GM03348 (cell line): Measurements from ENCODE around the gene GNPNAT1.
"Not testable (repeated sequence)": the region's sequence is repeated elsewhere in the genome, so short reads cannot be mapped to it uniquely, and the experiment has no call there.

Source experiments
- DNase-seq: peaks from one replicate; pipeline ENCODE4 v3.0.0; 2012; ENCODE audit warnings: low spot score

Gene GNPNAT1

DNA sequence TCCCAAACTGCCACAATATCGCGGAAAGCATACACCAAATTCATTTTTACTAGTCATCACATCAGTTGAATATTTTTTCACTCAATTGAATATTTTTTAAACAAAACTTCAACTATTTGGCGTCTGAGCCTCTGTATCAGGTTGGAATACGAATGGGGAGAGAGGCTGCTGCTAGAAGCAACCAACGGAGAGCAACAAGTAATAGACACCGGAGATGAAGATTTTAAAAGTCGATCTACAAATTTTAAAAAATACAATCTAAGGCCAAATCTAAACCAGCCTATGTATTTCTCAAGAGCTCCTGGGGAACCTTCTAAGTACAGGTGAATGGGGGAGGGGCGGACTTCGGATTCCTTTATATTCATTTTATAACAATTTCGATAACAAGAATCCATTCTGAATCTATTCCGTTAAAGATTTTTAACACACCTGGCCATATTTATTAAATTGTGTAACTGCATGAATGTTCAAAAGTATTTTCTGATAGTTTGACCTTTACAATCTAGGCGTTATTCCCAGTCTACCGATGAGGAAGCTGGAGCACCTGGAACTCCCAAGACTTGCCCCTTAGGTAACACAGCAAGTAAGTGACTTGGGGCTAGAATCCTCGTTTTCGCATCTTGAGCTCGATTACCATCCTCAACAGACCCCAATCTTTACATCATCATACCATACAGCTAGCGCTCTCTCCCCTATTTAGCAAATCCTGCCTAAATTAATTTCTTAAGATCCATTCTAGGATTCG lies 1.2 kb downstream of the GNPNAT1 start:
- DNase-seq: no peak

DNA sequence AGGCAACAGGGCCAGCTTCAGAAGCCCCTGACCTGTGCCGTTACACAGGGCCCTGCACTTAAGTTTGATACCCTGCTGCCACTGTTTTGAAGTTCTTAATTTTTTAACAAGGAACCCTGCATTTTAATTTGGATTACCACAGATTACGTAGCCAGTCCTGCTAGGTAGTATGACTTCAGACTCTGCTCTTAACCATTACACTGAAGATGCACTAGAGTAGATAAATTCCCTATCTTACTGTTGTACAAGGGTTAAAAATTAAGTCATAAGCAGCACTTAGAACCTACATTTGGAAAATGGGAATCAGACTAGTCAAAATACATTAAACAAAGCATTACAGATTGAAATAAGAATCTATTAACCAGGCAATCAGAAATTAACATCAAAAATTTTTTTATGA lies 2.3 kb downstream of the GNPNAT1 start:
- DNase-seq: no peak

DNA sequence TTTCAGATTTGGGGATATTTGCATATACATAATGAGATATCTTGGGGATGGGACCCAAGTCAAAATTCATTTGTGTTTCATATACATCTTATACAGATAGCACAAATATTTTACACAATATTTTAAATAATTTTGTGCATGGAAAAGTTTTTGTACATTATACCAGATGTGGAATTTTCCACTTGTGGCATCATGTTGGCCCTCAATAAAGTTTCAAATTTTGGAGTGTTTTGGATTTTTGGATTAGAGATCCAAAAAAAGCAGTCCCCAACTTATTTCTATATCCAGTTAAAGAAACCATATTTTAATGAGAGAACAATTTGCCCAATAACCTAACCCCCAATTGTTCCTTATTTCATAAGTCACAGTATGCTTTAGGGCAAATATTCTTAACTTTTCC lies 4.5 kb downstream of the GNPNAT1 start:
- DNase-seq: no peak

DNA sequence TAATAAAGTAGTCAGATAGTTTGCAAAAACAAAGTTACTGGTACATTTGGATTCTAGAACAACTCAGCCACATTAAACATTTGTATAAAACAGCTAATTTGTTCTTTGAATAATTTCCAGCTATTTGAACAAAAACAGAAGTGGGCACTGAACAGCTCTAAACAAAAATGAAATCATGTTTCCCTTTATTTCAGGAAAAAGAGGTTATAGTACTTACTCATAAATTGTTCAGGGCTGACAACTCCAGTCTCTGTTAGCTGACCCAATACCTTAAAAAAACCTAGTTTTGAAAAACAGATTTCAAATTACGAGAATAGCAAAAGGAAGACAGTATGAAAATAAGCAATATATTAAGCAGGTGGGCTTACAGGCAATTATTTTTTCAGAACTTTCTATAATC lies 8.2 kb downstream of the GNPNAT1 start:
- DNase-seq: no peak

DNA sequence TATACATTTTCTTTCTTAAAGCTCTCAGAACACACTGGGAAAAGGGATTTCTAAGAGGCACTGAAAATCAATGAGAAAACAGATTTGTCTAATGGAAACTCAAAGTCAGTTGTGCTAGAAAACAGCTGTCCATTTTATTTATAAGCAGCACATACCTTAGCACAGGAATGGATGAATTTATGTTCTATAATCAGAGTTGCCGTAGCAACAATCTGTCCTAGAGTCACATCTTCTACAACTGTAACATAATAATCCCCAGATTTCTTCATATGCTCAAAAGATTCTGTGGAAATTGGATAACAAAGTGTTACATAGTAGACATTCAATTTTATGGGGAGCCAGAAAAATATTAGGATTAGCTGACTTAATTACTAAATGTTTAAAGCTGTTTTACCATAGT lies 9.8 kb downstream of the GNPNAT1 start:
- no peak for DNase-seq

DNA sequence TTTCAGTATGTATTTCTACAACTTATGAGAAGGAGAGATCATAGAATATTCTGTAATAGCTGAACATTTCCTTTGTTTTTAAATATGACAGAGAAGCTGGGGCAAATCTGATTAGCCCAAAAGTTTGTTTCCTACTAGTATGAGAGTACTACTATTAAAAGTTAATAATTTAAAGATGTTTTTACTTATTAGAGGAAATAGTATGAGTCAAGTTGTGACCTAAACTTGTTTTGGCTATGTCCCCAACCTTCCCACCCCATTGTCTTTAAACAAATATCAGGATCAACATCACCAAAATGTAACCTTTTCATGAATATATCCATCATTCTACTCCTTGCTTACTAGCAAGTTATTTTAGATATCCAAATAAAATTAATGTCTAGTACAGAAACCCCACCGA lies 10.5 kb downstream of the GNPNAT1 start:
- DNase-seq: no peak

DNA sequence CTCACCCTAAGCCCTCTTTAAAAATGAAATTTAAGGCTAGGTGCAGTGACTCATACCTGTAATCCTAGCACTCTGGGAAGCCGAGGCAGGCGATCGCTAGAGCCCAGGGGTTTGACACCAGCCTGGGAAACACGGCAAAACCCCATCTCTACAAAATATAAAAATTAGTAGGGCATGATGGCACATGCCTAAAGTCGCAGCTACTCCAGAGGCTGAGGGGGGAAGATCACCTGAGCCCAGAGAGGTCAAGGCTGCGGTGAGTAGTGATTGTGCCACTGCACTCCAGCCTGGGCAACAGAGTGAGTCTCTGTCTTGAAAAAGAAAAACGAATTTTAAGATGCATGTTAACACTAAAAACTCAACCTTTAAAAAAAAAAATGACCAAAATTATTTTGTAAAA lies 12.7 kb downstream of the GNPNAT1 start:
- no peak for DNase-seq

DNA sequence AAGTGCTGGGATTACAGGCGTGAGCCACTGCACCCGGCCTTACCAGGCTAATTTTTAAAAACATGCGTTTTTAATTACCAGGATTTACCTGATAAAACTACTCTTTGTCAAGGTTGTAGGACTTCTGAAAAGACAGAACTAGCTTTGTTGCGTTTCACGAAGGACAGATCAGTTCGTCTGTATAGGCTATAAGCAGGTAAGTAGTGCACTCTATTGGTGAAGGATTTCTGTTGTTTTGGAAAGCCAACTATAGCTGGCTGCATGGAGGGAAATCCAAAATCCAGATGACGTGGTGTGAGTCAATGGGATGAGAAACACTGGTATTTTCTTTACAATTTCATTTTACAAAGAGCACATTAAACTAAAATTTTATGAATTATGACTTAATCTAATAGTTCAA lies 14.6 kb downstream of the GNPNAT1 start:
- no peak for DNase-seq

DNA sequence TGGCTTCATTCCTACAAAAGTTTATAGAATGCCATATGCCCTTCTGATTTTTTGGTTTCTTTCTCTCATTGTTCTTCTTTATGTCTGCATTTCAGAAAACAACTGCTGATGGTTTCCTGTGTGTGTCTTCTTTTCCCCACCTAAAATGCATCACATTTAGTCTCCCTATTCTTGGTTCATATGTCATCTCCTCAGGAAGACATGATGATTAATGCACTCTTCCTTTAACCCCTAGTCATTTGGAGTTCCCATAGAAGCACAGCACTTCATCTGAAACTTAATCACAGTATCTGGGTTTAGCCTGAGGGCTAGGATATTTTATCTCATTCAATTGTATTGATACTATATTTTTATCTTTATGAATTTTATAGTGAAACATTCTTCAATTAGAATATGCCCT lies 21.5 kb downstream of the GNPNAT1 start:
- DNase-seq: no peak

DNA sequence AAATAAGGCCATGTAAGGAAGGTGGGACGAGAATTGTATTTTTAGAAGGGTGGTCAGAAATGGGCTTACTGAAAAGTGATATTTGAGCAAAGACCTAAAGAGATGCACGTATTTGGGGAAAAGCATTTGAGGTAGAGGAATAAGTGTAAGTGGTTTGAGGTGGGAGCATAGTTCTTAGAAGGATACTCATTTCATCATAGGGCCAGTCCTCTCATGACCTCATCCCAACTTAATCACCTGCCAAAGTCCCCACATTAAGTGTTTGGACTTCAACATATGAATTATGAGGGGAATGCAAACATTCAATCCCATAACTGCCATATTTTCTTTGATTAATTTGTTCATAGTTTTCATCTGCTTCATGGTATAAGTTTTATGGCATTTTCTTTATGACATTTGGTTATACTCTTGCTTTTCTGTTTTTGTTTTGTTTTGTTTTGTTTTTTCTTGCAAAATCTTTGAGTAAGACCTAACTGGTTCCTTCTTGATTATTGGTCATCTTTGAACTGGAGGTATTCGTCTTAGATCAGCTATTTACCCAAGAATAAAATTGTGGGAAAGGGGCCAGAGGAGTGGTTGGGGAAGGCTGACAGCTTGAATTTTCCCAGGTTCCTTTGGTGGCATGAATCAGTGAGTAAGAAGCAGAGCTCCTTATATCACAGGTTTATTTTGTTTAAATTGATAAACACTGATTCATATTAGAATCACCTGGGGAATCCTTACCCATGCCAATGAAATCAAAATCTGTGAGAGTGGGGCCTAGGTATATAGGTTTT lies 24.2 kb downstream of the GNPNAT1 start:
- no peak for DNase-seq

DNA sequence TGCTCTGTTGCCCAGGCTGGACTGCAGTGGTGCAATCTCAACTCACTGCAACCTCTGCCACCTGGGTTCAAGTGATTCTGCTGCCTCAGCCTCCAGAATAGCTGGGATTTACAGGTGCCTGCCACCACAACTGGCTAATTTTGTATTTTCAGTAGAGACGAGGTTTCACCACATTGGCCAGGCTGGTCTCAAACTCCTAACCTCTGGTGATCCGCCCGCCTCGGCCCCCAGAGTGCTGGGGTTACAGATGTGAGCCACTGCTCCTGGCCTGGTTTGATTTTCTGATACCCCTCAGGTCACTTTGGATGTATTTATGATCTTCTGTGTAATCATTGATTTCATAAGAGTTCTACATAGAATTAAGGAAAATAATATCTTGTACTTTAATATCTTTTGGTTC lies 28.5 kb downstream of the GNPNAT1 start:
- not testable (repeated sequence) for DNase-seq

DNA sequence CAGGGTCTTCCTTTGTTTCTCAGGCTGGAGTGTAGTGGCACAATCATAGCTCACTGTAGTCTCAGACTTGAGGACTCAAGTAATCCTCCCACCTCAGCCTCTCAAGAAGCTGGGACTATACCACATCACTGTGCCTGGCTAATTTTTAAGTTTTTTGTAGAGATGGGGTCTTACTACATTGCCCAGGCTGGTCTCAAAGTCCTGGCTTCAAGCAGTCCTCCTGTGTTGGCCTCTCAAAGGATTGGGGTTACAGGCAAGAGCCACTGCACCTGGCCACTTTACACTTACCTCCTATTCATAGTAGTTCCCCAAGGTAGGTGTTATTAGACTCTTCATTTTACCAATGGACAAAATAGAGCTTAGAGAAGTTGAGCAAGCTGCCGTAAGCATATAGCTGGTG lies 32.3 kb downstream of the GNPNAT1 start:
- DNase-seq: no peak

DNA sequence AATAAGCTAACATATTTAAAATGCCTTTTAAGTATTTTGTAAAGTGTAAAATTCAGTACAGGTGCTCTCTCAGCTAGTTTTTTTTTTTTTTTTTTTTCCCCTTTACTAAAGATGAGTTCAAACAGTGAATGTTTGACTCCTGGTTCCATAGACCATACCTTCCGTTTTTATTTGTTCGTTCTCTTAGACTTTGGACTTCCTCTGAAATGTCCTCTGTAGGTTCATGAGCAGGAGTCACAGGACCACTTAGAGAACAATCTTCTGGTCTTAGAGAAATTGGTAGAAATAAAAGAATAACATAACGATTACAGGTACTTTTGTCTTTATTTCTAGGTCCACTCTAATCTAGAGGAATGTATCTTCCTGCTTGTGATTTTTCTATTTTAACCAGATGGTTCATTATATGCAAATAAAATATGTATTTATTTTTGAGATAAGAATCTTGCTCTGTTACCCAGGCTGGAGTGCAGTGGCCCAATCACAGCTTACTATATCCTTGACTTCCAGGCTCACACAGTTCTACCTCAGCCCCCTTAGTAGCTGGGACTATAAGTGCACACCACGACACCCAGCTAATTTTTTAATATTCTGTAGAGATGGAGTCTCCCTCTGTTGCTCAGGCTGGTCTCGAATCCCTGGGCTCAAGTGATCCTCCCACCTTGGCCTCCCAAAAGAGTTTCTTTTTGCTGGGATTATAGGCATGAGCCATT lies 35.6 kb downstream of the GNPNAT1 start:
- DNase-seq: no peak

DNA sequence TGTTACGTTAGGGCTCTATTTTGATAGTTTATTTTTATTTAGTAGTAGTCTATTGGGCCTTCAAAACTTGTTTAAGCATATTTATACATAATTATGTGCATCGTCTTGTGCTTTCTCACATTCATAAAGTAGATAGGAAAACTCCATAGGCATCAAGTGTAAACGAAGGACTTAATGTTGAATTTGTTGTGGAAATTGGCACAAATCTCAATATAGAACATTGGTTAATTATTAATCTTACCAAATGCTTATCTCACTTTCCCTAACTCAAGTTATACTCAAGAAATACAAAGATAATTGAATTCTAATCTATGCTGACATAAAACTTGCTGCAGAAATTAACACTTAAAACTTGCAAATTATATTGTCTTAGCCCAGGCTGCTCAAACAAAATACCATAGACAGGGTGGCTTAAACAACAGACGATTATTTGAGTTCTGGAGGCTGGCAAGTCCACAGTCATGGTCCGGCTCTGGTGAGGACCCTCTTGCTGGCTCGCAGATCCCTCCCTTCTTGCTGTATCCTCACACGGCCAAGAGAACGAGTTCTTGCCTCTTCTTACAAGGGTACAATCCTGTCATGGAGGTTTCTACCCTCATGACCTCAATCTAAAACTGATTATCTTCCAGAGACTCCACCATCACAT lies 42.6 kb downstream of the GNPNAT1 start:
- no peak for DNase-seq

DNA sequence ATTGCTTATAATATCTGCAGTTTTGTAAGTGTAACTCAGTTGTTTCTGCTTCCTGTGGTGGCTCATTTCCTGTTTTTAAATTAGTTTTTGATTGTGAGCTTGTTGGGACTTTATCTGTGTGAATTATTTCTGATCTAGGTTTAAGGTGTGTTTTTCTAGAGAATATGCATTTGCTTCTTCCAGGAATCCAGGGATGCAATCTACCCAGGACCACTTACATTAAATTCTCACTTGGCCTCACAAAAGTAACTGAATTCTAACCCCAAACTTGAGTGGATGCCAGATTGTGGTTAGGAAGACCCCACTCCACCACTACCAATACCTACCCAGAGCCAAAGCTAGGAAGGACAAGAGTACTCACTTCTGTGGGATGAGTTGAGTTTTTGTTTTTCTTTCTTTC lies 49.5 kb downstream of the GNPNAT1 start:
- DNase-seq: no peak

DNA sequence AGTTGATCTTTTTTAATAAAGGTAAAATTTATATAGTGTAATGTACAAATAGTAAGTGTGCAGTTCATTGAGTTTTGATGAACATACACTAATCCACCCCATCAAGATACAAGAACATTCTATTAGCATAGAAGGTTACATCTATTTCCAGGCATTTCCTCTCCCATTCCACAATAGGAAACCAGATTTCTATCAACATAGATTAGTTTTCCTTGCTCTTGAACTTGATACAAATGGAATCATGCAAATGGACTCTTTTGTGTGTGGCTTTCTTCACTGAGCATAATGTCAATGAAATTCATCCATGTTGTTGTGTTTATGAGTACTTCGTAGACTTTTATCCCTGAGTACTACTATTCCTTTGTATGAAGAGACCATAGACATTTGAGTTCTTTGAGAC lies 50.7 kb downstream of the GNPNAT1 start:
- no peak for DNase-seq

DNA sequence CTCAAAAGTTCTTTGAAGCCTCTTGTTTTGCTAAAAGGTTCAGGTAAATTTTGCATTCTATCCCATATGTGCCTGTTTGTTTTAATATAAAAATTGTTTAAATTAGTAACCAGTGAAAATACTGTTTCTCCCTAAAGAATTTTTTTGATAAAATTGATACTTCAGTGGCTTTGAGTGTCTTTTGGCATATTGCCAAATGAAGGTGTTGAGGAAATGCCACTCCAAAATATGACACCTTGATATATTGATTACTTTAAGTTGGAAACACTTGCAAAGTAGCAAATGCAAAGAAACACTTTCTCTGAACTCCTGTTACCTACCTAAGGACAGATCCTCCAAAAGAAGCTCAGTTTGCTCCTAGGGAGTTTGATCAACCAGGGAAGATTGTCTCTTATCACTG lies 53.0 kb downstream of the GNPNAT1 start:
- no peak for DNase-seq

DNA sequence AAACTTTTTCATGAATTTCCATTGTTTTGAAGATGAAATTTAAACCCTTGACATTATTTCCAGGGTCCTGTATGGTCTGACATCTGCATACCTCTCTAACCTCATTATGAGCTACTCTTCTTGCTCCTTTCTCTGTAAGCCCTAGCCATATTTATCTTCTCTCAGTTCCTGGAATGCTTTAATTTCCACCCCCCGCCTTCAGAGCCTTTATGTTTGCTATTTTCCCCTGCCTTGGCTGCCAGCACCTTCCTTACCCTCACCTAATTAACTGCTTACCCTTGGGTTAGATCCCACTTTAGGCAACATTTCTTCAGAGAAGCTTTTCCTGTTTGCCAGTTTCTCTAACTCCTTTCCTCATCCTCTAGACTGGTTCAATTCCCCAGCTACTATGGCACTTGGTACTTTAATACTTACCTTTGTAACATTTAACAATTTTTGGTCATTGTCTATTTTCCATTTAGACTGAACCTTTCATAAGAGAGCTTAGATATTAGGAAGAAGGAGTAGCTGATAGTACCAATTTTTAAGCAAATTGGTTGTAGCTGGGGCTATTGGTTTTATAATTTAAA lies 55.4 kb downstream of the GNPNAT1 start:
- DNase-seq: no peak

DNA sequence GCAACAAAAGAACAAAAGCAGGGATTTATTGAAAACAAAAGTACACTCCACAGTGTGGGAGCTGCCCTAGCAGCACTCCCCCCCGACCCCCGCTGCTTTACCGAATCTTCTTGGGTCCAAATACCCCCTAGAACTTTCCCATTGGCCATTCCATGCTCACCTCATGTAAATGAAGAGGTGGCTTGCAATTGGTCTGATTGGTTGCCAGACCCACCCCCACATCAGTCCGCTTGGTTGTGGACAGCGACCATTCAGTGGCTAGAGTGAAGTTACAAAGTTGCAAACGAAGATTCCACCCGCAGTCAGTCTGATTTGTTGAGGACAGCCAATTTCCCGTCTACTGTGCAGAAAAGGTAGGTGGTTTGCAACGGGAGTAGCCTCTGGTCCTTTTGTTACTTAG lies 57.6 kb downstream of the GNPNAT1 start:
- DNase-seq: no peak

DNA sequence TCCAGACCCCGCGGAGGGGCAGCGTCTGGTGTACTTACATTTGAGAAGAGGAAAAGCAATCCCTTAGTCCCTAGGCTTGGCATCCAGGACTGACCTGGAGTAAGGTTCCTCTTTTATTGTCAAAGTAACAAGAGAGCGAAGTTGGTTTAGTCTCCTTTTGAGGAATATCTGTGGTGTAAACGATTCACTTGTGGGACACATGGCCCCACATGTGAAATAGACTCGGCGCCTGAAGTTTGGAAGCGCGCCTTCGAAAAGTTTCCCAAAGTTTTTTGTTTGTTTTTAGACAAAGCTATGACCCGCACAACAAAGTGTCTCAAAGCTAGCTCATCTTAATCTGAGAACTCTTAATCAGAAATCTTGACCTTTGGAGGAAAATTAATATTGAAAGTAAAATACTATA lies 60.7 kb downstream of the GNPNAT1 start:
- DNase-seq: no peak

DNA sequence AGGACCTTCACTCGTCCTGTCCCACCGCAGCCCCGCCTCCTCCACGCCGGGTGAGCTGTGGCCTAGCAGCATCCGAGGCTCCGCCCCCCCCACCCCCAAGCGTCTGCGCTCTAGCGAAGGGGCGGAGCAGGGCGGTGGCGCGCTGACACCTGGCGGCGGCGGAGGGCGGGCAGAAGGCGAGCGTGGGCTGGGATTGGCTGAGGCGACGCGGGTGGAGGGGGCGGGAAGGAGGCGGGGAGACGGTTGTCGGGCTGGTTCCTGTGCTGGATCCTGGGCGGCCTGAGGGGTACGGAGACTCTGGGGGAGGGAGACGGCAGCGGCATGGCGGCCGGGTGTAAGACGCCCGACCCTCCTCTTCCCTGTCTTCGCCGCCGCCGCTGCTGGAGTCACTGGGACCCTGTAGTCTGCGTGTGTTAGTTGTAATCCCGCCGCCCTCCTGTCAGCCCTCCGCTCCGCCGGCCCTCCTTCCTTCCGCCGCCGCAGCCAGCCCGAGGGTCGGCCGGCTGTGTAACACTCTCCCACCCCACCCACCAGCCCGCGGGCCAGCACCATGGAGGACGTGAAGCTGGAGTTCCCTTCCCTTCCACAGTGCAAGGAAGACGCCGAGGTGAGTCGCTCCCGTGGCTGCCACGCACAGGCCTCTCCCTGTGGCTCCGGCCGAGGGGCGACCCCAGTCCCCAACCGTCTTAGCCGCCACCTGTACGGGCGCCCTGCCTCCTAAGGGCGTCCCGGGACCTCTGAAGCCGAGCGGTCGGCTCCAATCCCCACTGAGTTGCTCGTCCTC lies 61.3 kb downstream of the GNPNAT1 start, which contains the start of gene STYX:
Gene STYX (plus strand): TSS at position 242 of the 784 bp plus-strand sequence. CDS start 309 bp downstream, at position 551.
- peak; percentile 98 for DNase-seq
